GM23248 (cell line): ENCODE measurements around the gene TUBG2.

Source experiments
- EZH2 ChIP-seq: fragments of 200-600 bp; sonication (generic); IDR thresholded peaks from 2 replicates; pipeline ENCODE4 v1.6.1; 2018; ENCODE audit warnings: antibody characterized with exemption, mild to moderate bottlenecking; ENCODE audit not compliant: insufficient read depth, poor library complexity, severe bottlenecking
- EZH2phosphoT487 ChIP-seq: fragments of 200-600 bp; sonication (generic); IDR thresholded peaks from 2 replicates; pipeline ENCODE4 v1.6.1; 2018; ENCODE audit warnings: antibody characterized with exemption, moderate library complexity, mild to moderate bottlenecking, low read depth; ENCODE audit not compliant: insufficient read depth

GRCh38 chr17:42653179-42654124, 5.6 kb upstream of the TUBG2 start:
- no peak for TF ChIP-seq EZH2
- no peak for TF ChIP-seq EZH2phosphoT487
